ENCODE data around the gene EXOC5. TPM values are rescaled to one million over a fixed set of nuclear protein-coding genes. Genes with fewer than 3 reads are reported as not detected.

EXOC5 gene
- total RNA-seq = 10 to 100 TPM; 82.1 to 82.6 TPM

GRCh38 chr14:57268161-57269069 lies at the start of gene EXOC5, which contains the start of gene AP5M1:
Gene EXOC5 (minus strand): TSS chr14:57268905. CDS start chr14:57268648, 257 bp downstream.
Gene AP5M1 (plus strand): TSS chr14:57268971. CDS start chr14:57269315, 344 bp downstream.
- H3K27ac Mint-ChIP-seq = peak within 1 kb of the TSS; percentile 99
- peak; percentile 96 for DNase-seq
- intact Hi-C loops (cut with micrococcal nuclease) = loop anchor here (1.0 to 5.0 kb wide), 6 partner anchors 122 to 1158 kb away; partner anchors contain the start of genes ARID4A, KIAA0586, NAA30 and PSMA3
- peaks cover 48% of the 10 kb centered on the region for H3K4me1 Mint-ChIP-seq (ENCODE audit: low read depth)
- no peaks in the 10 kb centered on the region for H3K27me3 Mint-ChIP-seq
- H3K9me3 Mint-ChIP-seq = no peaks in the 10 kb centered on the region
- POLR2A ChIA-PET = interaction anchor here (1.4 to 2.3 kb wide), 4 partner anchors 121 to 1159 kb away, joined by 4 to 8 read pairs (median 7); partner anchors contain the start of genes KIAA0586, NAA30 and TIMM9
- peak within 1 kb of the TSS; percentile 99 for H3K4me3 Mint-ChIP-seq
- CTCF ChIA-PET = interaction anchor here (0.8 to 2.6 kb wide), 8 partner anchors 12 to 778 kb away, joined by 3 to 12 read pairs (median 4); partner anchors contain the start of gene TMEM260
- no peaks in the 10 kb centered on the region for H3K36me3 Mint-ChIP-seq

GRCh38 chr14:57317248-57317833 lies 48.6 kb upstream of the EXOC5 start:
- POLR2A ChIA-PET = no interaction called here
- peak; percentile 73 for DNase-seq
- no peaks in the 10 kb centered on the region for H3K9me3 Mint-ChIP-seq
- no peaks in the 10 kb centered on the region for H3K27me3 Mint-ChIP-seq
- no peaks in the 10 kb centered on the region for H3K36me3 Mint-ChIP-seq
- CTCF ChIA-PET = interaction anchor here (0.6 to 3.0 kb wide), 13 partner anchors 12 to 1586 kb away, joined by 3 to 40 read pairs (median 3); partner anchors contain the start of genes AP5M1 and EXOC5
- intact Hi-C loops (cut with micrococcal nuclease) = loop anchor here (1.0 to 5.0 kb wide), 3 partner anchors 250 to 827 kb away; no protein-coding TSS in a partner anchor
- no peak overlapping the region for H3K27ac Mint-ChIP-seq
- peaks cover 3% of the 10 kb centered on the region for H3K4me1 Mint-ChIP-seq (ENCODE audit: low read depth)
- no peak overlapping the region for H3K4me3 Mint-ChIP-seq

GRCh38 chr14:57314396-57315089 lies 45.8 kb upstream of the EXOC5 start:
- DNase-seq = peak; percentile 14
- ChIA-PET POLR2A (no interaction called here), CTCF (interaction anchor here (0.9 to 3.0 kb wide), 3 partner anchors 45 to 824 kb away, joined by 3 to 40 read pairs (median 12); partner anchors contain the start of genes AP5M1 and EXOC5)
- peaks cover 3% of the 10 kb centered on the region for H3K4me1 Mint-ChIP-seq (ENCODE audit: low read depth)
- H3K4me3 Mint-ChIP-seq = no peak overlapping the region
- H3K36me3 Mint-ChIP-seq = no peaks in the 10 kb centered on the region
- no peaks in the 10 kb centered on the region for H3K9me3 Mint-ChIP-seq
- intact Hi-C loops (cut with micrococcal nuclease) = loop anchor here (5.0 kb wide), 2 partner anchors 247 to 758 kb away; no protein-coding TSS in a partner anchor
- H3K27me3 Mint-ChIP-seq = no peaks in the 10 kb centered on the region
- H3K27ac Mint-ChIP-seq = no peak overlapping the region

- POLR2A ChIA-PET = no interaction called here
- Mint-ChIP-seq H3K27me3 (peaks cover 11% of the 10 kb centered on the region), H3K4me3 (no peak overlapping the region), H3K36me3 (no peaks in the 10 kb centered on the region), H3K27ac (no peak overlapping the region), H3K4me1 (ENCODE audit: low read depth) (no peaks in the 10 kb centered on the region), H3K9me3 (no peaks in the 10 kb centered on the region)
- DNase-seq = no peak
- CTCF ChIA-PET = no interaction called here
- intact Hi-C loops (cut with micrococcal nuclease) = no loop called here
Observed at GRCh38 chr14:57302883-57303282, 34.2 kb upstream of the EXOC5 start.

GRCh38 chr14:57299511-57299910 lies 30.8 kb upstream of the EXOC5 start:
- intact Hi-C loops (cut with micrococcal nuclease) = no loop called here
- Mint-ChIP-seq H3K36me3 (no peaks in the 10 kb centered on the region), H3K4me3 (no peak overlapping the region), H3K9me3 (no peaks in the 10 kb centered on the region), H3K27ac (no peak overlapping the region), H3K27me3 (peaks cover 6% of the 10 kb centered on the region), H3K4me1 (ENCODE audit: low read depth) (no peaks in the 10 kb centered on the region)
- ChIA-PET POLR2A (no interaction called here), CTCF (no interaction called here)
- DNase-seq = no peak

- DNase-seq = no peak
- no peaks in the 10 kb centered on the region for H3K36me3 Mint-ChIP-seq
- H3K9me3 Mint-ChIP-seq = no peaks in the 10 kb centered on the region
- ChIA-PET POLR2A (interaction anchor here (0.7 kb wide), 1 partner anchor 9 kb away, joined by 3 read pairs; no protein-coding TSS in a partner anchor), CTCF (no interaction called here)
- intact Hi-C loops (cut with micrococcal nuclease) = no loop called here
- H3K4me1 Mint-ChIP-seq (ENCODE audit: low read depth) = no peaks in the 10 kb centered on the region
- no peak overlapping the region for H3K4me3 Mint-ChIP-seq
- no peaks in the 10 kb centered on the region for H3K27me3 Mint-ChIP-seq
- H3K27ac Mint-ChIP-seq = no peak overlapping the region
Observed at GRCh38 chr14:57297852-57298251, 29.1 kb upstream of the EXOC5 start.

- Mint-ChIP-seq H3K4me1 (ENCODE audit: low read depth) (no peaks in the 10 kb centered on the region), H3K4me3 (no peak overlapping the region), H3K9me3 (no peaks in the 10 kb centered on the region), H3K27ac (no peak overlapping the region), H3K27me3 (no peaks in the 10 kb centered on the region), H3K36me3 (peaks cover 2% of the 10 kb centered on the region)
- intact Hi-C loops (cut with micrococcal nuclease) = no loop called here
- DNase-seq = no peak
- ChIA-PET POLR2A (no interaction called here), CTCF (interaction anchor here (1.3 to 1.6 kb wide), 2 partner anchors 12 to 804 kb away, joined by 4 to 7 read pairs; no protein-coding TSS in a partner anchor)
Observed at GRCh38 chr14:57295239-57295638, 26.5 kb upstream of the EXOC5 start.

GRCh38 chr14:57293866-57294837 lies 25.4 kb upstream of the EXOC5 start:
- no peak overlapping the region for H3K27ac Mint-ChIP-seq
- H3K9me3 Mint-ChIP-seq = no peaks in the 10 kb centered on the region
- POLR2A ChIA-PET = no interaction called here
- peaks cover 3% of the 10 kb centered on the region for H3K36me3 Mint-ChIP-seq
- DNase-seq = no peak
- CTCF ChIA-PET = interaction anchor here (0.5 to 1.6 kb wide), 5 partner anchors 11 to 1605 kb away, joined by 3 to 7 read pairs (median 4); no protein-coding TSS in a partner anchor
- no peak overlapping the region for H3K4me3 Mint-ChIP-seq
- H3K4me1 Mint-ChIP-seq (ENCODE audit: low read depth) = no peaks in the 10 kb centered on the region
- intact Hi-C loops (cut with micrococcal nuclease) = no loop called here
- H3K27me3 Mint-ChIP-seq = no peaks in the 10 kb centered on the region

GRCh38 chr14:57291692-57292647 lies 23.3 kb upstream of the EXOC5 start:
- POLR2A ChIA-PET = no interaction called here
- H3K36me3 Mint-ChIP-seq = peaks cover 5% of the 10 kb centered on the region
- H3K27ac Mint-ChIP-seq = no peak overlapping the region
- intact Hi-C loops (cut with micrococcal nuclease) = no loop called here
- CTCF ChIA-PET = no interaction called here
- no peaks in the 10 kb centered on the region for H3K4me1 Mint-ChIP-seq (ENCODE audit: low read depth)
- no peak for DNase-seq
- no peaks in the 10 kb centered on the region for H3K27me3 Mint-ChIP-seq
- no peak overlapping the region for H3K4me3 Mint-ChIP-seq
- no peaks in the 10 kb centered on the region for H3K9me3 Mint-ChIP-seq

- no peak for DNase-seq
- intact Hi-C loops (cut with micrococcal nuclease) = no loop called here
- POLR2A ChIA-PET = no interaction called here
Observed at GRCh38 chr14:57290751-57291150, 22.0 kb upstream of the EXOC5 start.

More at GRCh38 chr14:57290751-57291150, 22.0 kb upstream of the EXOC5 start:
- Mint-ChIP-seq H3K9me3 (no peaks in the 10 kb centered on the region), H3K4me1 (ENCODE audit: low read depth) (no peaks in the 10 kb centered on the region), H3K27me3 (no peaks in the 10 kb centered on the region), H3K36me3 (peaks cover 5% of the 10 kb centered on the region), H3K4me3 (no peak overlapping the region), H3K27ac (no peak overlapping the region)
- CTCF ChIA-PET = no interaction called here
